Measurements from ENCODE around the gene CYLD.

CYLD gene

GRCh38 chr16:50841081-50841886 is 99.4 kb downstream of the CYLD start:
- in situ Hi-C loops (cut with HindIII; ENCODE audit: low sequenced_read_pairs), result no loop called here

- in situ Hi-C loops (cut with HindIII; ENCODE audit: low sequenced_read_pairs), result no loop called here
Observed at GRCh38 chr16:50842013-50842505, 100.2 kb downstream of the CYLD start.

DNA sequence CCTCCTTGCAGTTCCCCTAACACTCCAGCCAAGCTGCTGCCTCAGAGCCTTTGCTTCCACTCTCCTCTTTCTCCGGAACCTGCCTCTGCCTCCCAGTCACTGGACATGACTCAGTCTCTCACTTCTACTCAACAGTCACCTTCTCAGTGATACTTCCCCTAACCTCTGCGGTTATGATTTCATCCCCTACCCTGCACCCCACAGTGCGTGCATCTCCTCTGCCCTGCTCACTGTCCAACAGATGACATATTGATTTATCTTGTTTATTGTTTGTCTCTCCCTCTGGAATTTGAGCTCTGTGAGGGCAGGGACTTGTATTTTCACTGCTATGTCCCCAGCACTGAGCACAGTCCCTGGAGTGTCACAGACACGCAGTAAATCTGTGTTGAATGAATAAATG is 100.7 kb downstream of the CYLD start:
- in situ Hi-C loops (cut with HindIII; ENCODE audit: low sequenced_read_pairs), result no loop called here

GRCh38 chr16:50844840-50845239 is 103.0 kb downstream of the CYLD start:
- in situ Hi-C loops (cut with HindIII; ENCODE audit: low sequenced_read_pairs), result no loop called here

DNA sequence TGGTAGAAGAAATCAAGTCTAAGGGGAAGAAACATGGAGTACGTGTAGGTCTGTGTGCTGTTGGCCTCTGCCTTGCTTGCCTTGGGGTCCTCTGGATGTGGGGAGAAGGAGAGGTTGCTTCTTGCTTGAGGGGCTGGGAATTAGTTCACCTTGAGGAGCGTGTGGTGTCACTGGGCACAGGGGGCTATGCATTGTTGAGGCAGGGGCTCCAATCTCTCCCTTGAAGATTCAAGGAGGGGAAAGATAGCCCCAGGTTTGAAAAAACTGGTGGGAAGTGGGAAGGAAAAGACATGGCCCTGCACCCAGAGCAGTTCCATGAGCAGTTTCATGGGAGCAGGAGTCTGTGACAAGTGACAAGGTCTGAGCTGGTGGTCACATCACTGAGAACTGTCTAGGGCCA is 103.4 kb downstream of the CYLD start:
- in situ Hi-C loops (cut with HindIII; ENCODE audit: low sequenced_read_pairs), result no loop called here

- in situ Hi-C loops (cut with HindIII; ENCODE audit: low sequenced_read_pairs), result no loop called here
Observed at GRCh38 chr16:50846511-50846910, 104.6 kb downstream of the CYLD start.

DNA sequence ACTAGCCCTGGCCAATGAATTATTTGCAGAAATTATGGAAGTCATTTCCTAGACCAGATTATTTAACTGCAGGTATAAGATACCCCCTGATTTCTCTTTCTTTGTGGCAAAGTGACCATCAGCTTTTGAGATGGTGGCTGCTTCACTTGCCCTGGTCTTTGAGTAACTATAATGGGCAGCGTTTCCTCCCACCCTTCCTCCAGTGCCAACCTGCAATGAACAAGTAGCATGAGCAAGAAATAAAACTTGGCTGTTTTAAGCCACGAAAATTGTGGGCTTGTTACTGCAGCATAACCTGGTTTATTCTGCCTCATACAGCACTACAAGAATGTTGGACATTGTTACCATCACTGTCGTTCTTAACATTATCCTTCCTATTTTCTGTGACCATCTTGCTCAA is 105.3 kb downstream of the CYLD start:
- in situ Hi-C loops (cut with HindIII; ENCODE audit: low sequenced_read_pairs), result no loop called here

GRCh38 chr16:50848755-50849514 is 107.0 kb downstream of the CYLD start:
- in situ Hi-C loops (cut with HindIII; ENCODE audit: low sequenced_read_pairs), result no loop called here
